ENCODE measurements around the gene KCNN3. TPM values are rescaled to one million over a fixed set of nuclear protein-coding genes. Genes with fewer than 3 reads are reported as not detected.

KCNN3 gene
- total and polyA plus RNA-seq, 2 of the 13 experiments (the other 11 are each of a cell fraction or from before 2014, with no cell fraction given) = not detected

GRCh38 chr1:154906621-154907081 lies 36.6 kb upstream of the KCNN3 start (continued):
- peak; percentile 86 for TF ChIP-seq RAD21 (CRISPR knock-in tag; IDR thresholded peaks at IDR 0.05)
- TF ChIP-seq ZMYM2 (CRISPR knock-in tag; IDR thresholded peaks at IDR 0.05) = 0 out of 2 replicates have a peak, but pooled peaks have one; percentile 39
- TF ChIP-seq ZNF687 (CRISPR knock-in tag; IDR thresholded peaks at IDR 0.05) = peak; percentile 28; the same call in 1 of the 2 replicates
- no peak for TF ChIP-seq MAZ (IDR thresholded peaks at IDR 0.05; ENCODE audit: borderline replicate concordance, low read depth, low read length)
- TF ChIP-seq MAZ (CRISPR knock-in tag; IDR thresholded peaks at IDR 0.05; ENCODE audit: low read depth) = peak; percentile 40; the same call in 1 of the 2 replicates
- TF ChIP-seq NR1H2 (CRISPR knock-in tag; IDR thresholded peaks at IDR 0.05; ENCODE audit: borderline replicate concordance, low read depth) = no peak
- peak; percentile 56; the same call in 1 of the 2 replicates for TF ChIP-seq ZNF12 (CRISPR knock-in tag; IDR thresholded peaks at IDR 0.05)
- 0 out of 2 replicates have a peak, but pooled peaks have one; percentile 21 for TF ChIP-seq ZSCAN31 (CRISPR knock-in tag; IDR thresholded peaks at IDR 0.05; ENCODE audit: low read depth)
- TF ChIP-seq ZFYVE20 (CRISPR knock-in tag; IDR thresholded peaks at IDR 0.05; ENCODE audit: borderline replicate concordance, low read depth) = no peak
- peak; percentile 99 for TF ChIP-seq POGK (CRISPR knock-in tag; conservative IDR thresholded peaks at IDR 0.05)
- TF ChIP-seq HMGXB4 (CRISPR knock-in tag; IDR thresholded peaks at IDR 0.05; ENCODE audit: borderline replicate concordance in 1 of 2, low read depth in 1 of 2) = 0 out of 4 replicates have a peak, but pooled peaks have one; percentile 24 to 43
- TF ChIP-seq PRDM10 (CRISPR knock-in tag; IDR thresholded peaks at IDR 0.05; ENCODE audit: low read depth) = peak; percentile 76; the same call in 1 of the 2 replicates
- 0 out of 2 replicates have a peak, but pooled peaks have one; percentile 32 for TF ChIP-seq PHF20 (CRISPR knock-in tag; IDR thresholded peaks at IDR 0.05)
- TF ChIP-seq BHLHE40 (IDR thresholded peaks at IDR 0.05; ENCODE audit: low read length) = no peak
- TF ChIP-seq ZNF362 (CRISPR knock-in tag; IDR thresholded peaks at IDR 0.05; ENCODE audit: borderline replicate concordance) = peak; percentile 16; the same call in 1 of the 2 replicates

Measured in HepG2 (cell line).